8988T (cell line): ENCODE measurements around the gene ZNF546.

Experiments used
- DNase-seq: peaks from one replicate; pipeline ENCODE4 v3.0.0; 2011

The ZNF546 gene

GRCh38 chr19:40056505-40056904 is 59.6 kb downstream of the ZNF546 start:
- no peak for DNase-seq

GRCh38 chr19:40057166-40057565 is 60.3 kb downstream of the ZNF546 start:
- DNase-seq: no peak

GRCh38 chr19:40059624-40060023 is 62.8 kb downstream of the ZNF546 start:
- DNase-seq: no peak

- no peak for DNase-seq
Observed at GRCh38 chr19:40070058-40070457, 73.2 kb downstream of the ZNF546 start.
